ENCODE measurements around the gene WIZ.

DNA sequence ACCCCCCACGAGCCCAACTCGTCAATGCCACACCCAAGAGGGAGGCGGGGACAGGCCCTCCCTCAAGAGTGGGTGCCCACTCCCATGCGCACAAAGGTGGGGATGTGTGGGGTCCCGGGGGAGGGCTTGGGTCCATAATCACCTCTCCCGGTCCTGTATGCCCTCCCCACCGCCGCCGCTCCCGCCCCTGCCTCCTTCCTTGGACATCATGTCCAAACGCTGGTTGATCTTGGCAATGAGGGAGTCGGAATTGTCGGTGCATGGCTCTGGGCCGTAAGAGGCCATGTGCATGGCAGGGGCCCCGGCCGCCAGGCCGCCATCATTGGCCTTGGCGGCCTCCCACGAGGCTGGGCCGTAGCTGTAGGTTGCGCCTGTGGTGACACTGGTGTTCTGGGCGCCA lies 76.1 kb downstream of the WIZ start:
- TF ChIP-seq, protein P1, sequence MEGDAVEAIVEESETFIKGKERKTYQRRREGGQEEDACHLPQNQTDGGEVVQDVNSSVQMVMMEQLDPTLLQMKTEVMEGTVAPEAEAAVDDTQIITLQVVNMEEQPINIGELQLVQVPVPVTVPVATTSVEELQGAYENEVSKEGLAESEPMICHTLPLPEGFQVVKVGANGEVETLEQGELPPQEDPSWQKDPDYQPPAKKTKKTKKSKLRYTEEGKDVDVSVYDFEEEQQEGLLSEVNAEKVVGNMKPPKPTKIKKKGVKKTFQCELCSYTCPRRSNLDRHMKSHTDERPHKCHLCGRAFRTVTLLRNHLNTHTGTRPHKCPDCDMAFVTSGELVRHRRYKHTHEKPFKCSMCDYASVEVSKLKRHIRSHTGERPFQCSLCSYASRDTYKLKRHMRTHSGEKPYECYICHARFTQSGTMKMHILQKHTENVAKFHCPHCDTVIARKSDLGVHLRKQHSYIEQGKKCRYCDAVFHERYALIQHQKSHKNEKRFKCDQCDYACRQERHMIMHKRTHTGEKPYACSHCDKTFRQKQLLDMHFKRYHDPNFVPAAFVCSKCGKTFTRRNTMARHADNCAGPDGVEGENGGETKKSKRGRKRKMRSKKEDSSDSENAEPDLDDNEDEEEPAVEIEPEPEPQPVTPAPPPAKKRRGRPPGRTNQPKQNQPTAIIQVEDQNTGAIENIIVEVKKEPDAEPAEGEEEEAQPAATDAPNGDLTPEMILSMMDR (optimal IDR thresholded peaks at IDR 0.05 in 1 of 3, IDR thresholded peaks at IDR 0.05 in 1 of 3, conservative IDR thresholded peaks at IDR 0.05 in 1 of 3; ENCODE audit: extremely low read depth in 1 of 3, insufficient read depth in 2 of 3, low read length in 3 of 3) = no peak
- no peak for TF ChIP-seq EZH2 (IDR thresholded peaks at IDR 0.05; ENCODE audit: low read length)
